ENCODE data around the gene PRKACA. TPM values are rescaled to one million over a fixed set of nuclear protein-coding genes. Genes with fewer than 3 reads are reported as not detected.

Gene PRKACA
- total RNA-seq, 1 donor from 2014 or later: 87.1 TPM

GRCh38 chr19:14114439-14114838 lies 3.1 kb downstream of the PRKACA start:
- DNase-seq: no peak
- TF ChIP-seq, protein P1, sequence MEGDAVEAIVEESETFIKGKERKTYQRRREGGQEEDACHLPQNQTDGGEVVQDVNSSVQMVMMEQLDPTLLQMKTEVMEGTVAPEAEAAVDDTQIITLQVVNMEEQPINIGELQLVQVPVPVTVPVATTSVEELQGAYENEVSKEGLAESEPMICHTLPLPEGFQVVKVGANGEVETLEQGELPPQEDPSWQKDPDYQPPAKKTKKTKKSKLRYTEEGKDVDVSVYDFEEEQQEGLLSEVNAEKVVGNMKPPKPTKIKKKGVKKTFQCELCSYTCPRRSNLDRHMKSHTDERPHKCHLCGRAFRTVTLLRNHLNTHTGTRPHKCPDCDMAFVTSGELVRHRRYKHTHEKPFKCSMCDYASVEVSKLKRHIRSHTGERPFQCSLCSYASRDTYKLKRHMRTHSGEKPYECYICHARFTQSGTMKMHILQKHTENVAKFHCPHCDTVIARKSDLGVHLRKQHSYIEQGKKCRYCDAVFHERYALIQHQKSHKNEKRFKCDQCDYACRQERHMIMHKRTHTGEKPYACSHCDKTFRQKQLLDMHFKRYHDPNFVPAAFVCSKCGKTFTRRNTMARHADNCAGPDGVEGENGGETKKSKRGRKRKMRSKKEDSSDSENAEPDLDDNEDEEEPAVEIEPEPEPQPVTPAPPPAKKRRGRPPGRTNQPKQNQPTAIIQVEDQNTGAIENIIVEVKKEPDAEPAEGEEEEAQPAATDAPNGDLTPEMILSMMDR (IDR thresholded peaks at IDR 0.05): no peak
- Histone ChIP-seq H3K27me3 (ENCODE audit: low read depth) (no peaks in the 10 kb centered on the region), H3K4me3 (no peak overlapping the region), H3K9me3 (no peaks in the 10 kb centered on the region), H3K27ac (peak overlapping the region; percentile 5), H3K4me1 (peaks cover 64% of the 10 kb centered on the region), H3K36me3 (peaks cover 2% of the 10 kb centered on the region)
- intact Hi-C loops (cut with DNase I): no loop called here
- no peak for ATAC-seq

DNA sequence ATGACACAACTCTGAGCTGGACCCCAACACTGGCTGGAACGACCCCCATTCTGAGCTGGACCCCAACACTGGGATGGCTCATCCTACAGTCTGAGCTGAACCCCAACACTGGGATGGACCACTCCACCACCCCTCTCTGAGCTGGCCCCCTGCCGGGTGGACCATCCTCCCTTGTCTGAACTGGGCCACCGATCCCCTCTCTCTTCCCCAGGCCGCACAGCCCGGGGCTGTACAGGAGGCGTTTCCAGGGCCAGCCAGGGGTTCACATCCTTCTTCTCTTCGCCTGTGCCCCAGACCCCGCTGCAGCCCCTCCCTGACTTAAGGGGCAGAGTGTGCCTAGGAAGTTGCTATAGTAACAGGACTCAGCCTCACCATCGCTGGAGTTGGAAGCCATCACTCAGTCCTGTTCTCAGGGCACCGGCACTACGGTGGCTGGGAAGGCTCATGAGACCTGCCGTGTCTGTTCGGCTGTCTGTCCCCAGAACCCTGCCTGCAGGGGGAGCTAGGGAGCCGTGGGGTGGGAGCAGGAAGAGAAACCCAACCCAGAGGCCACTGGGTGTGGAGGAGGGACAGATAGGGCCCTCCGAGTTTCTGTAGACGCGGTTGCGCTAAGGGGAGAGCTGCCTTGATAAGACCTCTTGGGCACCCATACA lies 3.7 kb downstream of the PRKACA start:
- ATAC-seq: no peak
- intact Hi-C loops (cut with DNase I): no loop called here
- H3K4me3 ChIP-seq: no peak overlapping the region

DNA sequence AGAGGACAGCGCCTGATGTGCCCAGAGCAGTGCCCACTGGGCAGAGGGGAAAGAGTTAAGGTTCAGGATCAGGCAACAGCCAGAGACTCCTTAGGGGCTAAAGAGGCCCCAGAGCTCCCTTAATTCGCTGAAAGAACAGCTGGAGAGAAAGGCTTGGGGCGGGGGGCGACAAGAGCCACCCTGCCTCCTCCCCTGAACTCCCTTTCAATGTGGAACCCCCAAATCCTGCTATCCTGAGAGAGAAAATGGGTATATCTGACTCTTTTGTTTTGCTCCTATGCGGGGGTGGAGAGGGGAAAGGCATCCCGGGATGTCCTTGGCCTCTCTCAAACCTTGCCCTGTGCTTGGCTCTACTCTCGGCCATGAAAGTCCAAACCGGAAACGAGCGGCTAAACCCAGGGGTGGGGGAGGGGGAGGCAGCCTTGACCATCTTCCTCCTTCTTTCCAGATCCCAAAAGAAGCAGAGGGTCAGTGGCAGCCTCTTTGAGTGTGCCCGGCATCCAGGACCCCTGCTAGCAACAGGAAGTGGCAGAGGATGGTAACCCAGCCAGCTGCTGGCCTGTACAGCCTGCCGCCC lies 4.7 kb downstream of the PRKACA start:
- peak overlapping the region; percentile 12 for H3K4me3 ChIP-seq

More for the DNA sequence above, 3.7 kb downstream of the PRKACA start:
- peak overlapping the region; percentile 69 for H3K27ac ChIP-seq
- H3K9me3 ChIP-seq: no peaks in the 10 kb centered on the region
- H3K36me3 ChIP-seq: peaks cover 6% of the 10 kb centered on the region
- peaks cover 58% of the 10 kb centered on the region for H3K4me1 ChIP-seq
- no peaks in the 10 kb centered on the region for H3K27me3 ChIP-seq (ENCODE audit: low read depth)
- TF ChIP-seq, protein P1 (IDR thresholded peaks at IDR 0.05): peak; percentile 19
- DNase-seq: peak; percentile 65

GRCh38 chr19:14112051-14112808 lies 5.3 kb downstream of the PRKACA start:
- Histone ChIP-seq H3K4me3 (peak overlapping the region; percentile 12), H3K4me1 (peaks cover 52% of the 10 kb centered on the region), H3K27me3 (ENCODE audit: low read depth) (no peaks in the 10 kb centered on the region), H3K27ac (peak overlapping the region; percentile 69), H3K36me3 (peaks cover 14% of the 10 kb centered on the region), H3K9me3 (no peaks in the 10 kb centered on the region)
- no peak for ATAC-seq
- no peak for DNase-seq
- TF ChIP-seq, protein P1 (IDR thresholded peaks at IDR 0.05): no peak
- intact Hi-C loops (cut with DNase I): no loop called here

More for the DNA sequence above, 4.7 kb downstream of the PRKACA start:
- Histone ChIP-seq H3K4me1 (peaks cover 52% of the 10 kb centered on the region), H3K36me3 (peaks cover 8% of the 10 kb centered on the region), H3K27me3 (ENCODE audit: low read depth) (no peaks in the 10 kb centered on the region), H3K9me3 (no peaks in the 10 kb centered on the region), H3K27ac (peak overlapping the region; percentile 69)
- DNase-seq (no peak), ATAC-seq (no peak)
- intact Hi-C loops (cut with DNase I): no loop called here
- TF ChIP-seq, protein P1 (IDR thresholded peaks at IDR 0.05): no peak

GRCh38 chr19:14111486-14111885 lies 6.1 kb downstream of the PRKACA start:
- DNase-seq: no peak
- Histone ChIP-seq H3K27ac (no peak overlapping the region), H3K9me3 (no peaks in the 10 kb centered on the region), H3K4me3 (no peak overlapping the region), H3K4me1 (peaks cover 49% of the 10 kb centered on the region), H3K27me3 (ENCODE audit: low read depth) (no peaks in the 10 kb centered on the region), H3K36me3 (peaks cover 22% of the 10 kb centered on the region)
- no peak for ATAC-seq
- TF ChIP-seq, protein P1 (IDR thresholded peaks at IDR 0.05): no peak
- intact Hi-C loops (cut with DNase I): no loop called here

Data from lower lobe of right lung (tissue), 2 donors.